Erythroblast (primary cell): ENCODE measurements around the gene CCDC192.

Source experiments
- GATA1 ChIP-seq: IDR thresholded peaks from 2 replicates; pipeline ENCODE4 v1.6.1; 2011; ENCODE audit warnings: low read depth, mild to moderate bottlenecking, control low read depth, low read length, moderate library complexity
- POLR2A ChIP-seq: IDR thresholded peaks from 2 replicates; pipeline ENCODE4 v1.6.1; 2011; ENCODE audit warnings: mild to moderate bottlenecking, low read length

GRCh38 chr5:127673117-127673800 lies 29.9 kb upstream of the CCDC192 start:
- no peak for TF ChIP-seq POLR2A
- TF ChIP-seq GATA1 = no peak
